KOPT-K1 (cell line): ENCODE data around the gene IFIT3.

Source experiments
- H3K27ac ChIP-seq: fragments of 200-600 bp; sonication (generic); 2 replicates; pipeline ENCODE4 v1.5.1; 2016; ENCODE audit warnings: antibody characterized with exemption, mild to moderate bottlenecking, low read depth, low read length; ENCODE audit not compliant: poor library complexity, severe bottlenecking
- H3K36me3 ChIP-seq: fragments of 200-600 bp; sonication (generic); 2 replicates; pipeline ENCODE4 v1.5.1; 2017; ENCODE audit warnings: antibody characterized with exemption, mild to moderate bottlenecking, low read length, moderate library complexity; ENCODE audit not compliant: insufficient read depth
- H3K9me3 ChIP-seq: fragments of 200-600 bp; sonication (generic); 2 replicates; pipeline ENCODE4 v1.5.1; 2017; ENCODE audit warnings: antibody characterized with exemption, low read length, mild to moderate bottlenecking; ENCODE audit not compliant: insufficient read depth, poor library complexity, severe bottlenecking

IFIT3 gene

GRCh38 chr10:89297791-89298190 lies 30.0 kb upstream of the IFIT3 start:
- no peaks in the 10 kb centered on the region for H3K36me3 ChIP-seq
- no peak overlapping the region for H3K27ac ChIP-seq
- no peaks in the 10 kb centered on the region for H3K9me3 ChIP-seq

GRCh38 chr10:89299031-89299430 lies 28.8 kb upstream of the IFIT3 start:
- H3K36me3 ChIP-seq = no peaks in the 10 kb centered on the region
- no peaks in the 10 kb centered on the region for H3K9me3 ChIP-seq
- H3K27ac ChIP-seq = no peak overlapping the region

DNA sequence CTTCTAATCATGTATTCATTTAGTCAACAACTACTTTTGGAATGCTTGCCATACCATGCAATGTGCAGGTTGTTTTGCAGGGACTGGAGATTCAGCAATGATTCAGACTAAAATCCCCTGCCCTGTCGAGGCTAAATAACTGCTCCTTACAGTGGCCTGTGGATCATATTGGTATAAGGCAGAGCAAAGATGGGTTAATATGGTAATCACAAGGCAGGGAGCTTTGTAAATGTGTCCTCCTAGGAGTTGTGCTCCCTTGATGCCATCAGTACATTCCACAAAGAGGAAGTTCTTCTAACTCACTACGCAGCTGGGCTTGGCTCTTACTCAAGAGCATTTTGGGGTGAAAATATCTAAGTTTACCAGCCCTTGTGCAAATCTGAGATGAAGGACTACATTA lies 26.6 kb upstream of the IFIT3 start:
- Histone ChIP-seq H3K27ac (peak overlapping the region; percentile 77), H3K9me3 (no peaks in the 10 kb centered on the region), H3K36me3 (peaks cover 3% of the 10 kb centered on the region; the same call in 1 of the 2 replicates)

- Histone ChIP-seq H3K36me3 (peaks cover 7% of the 10 kb centered on the region), H3K9me3 (no peaks in the 10 kb centered on the region), H3K27ac (peak within 1 kb of the TSS; percentile 77)
Observed at GRCh38 chr10:89301721-89302445, 25.9 kb upstream of the IFIT3 start, which contains the start of gene IFIT2. Gene IFIT2 (plus strand): TSS chr10:89302046. CDS start chr10:89302124, 78 bp downstream.

DNA sequence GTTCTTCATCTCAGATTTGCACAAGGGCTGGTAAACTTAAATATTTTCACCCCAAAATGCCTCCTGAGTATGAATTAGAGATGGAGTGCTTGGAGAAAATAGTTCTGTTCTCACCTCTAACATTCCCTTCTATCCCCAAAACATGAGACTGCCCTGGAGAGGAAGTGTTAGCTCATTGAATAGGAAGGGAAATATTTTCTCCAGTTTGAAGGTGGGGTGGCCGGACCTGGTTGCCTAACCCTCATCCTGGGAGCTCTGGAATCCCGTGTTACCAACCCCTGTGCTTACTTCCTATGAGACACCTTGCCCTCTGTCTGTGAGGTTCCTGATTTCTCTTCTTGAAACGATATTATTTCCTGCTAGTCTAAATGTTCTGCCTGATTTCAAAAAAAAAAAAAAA lies 25.2 kb upstream of the IFIT3 start:
- Histone ChIP-seq H3K36me3 (peaks cover 7% of the 10 kb centered on the region), H3K9me3 (no peaks in the 10 kb centered on the region), H3K27ac (peak overlapping the region; percentile 77)

DNA sequence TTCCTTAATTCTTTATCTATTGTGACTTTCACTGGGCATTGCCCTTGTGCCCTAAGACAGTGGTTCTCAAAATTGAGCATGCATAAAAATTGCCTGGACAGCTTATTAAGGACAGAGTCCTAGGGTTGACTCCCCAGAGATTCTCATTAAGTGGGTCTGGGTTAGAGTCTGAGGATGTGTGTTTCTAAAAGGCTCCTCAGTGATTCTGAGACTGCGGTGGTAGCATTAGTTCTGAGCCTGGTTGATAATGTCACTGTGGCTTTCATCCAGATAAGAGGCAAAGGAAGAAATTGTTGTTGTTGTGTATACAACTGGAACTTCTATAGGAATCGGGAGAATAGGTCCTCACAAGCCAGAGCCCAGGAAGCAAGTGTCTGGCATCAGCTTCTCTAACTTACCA lies 24.6 kb upstream of the IFIT3 start:
- no peaks in the 10 kb centered on the region for H3K9me3 ChIP-seq
- peaks cover 7% of the 10 kb centered on the region for H3K36me3 ChIP-seq
- no peak overlapping the region for H3K27ac ChIP-seq

- Histone ChIP-seq H3K9me3 (no peaks in the 10 kb centered on the region), H3K27ac (no peak overlapping the region), H3K36me3 (peaks cover 7% of the 10 kb centered on the region)
Observed at GRCh38 chr10:89304026-89304425, 23.8 kb upstream of the IFIT3 start.

- no peaks in the 10 kb centered on the region for H3K9me3 ChIP-seq
- no peak overlapping the region for H3K27ac ChIP-seq
- peaks cover 7% of the 10 kb centered on the region for H3K36me3 ChIP-seq
Observed at GRCh38 chr10:89304446-89304845, 23.4 kb upstream of the IFIT3 start.

GRCh38 chr10:89304925-89305324 lies 22.9 kb upstream of the IFIT3 start:
- Histone ChIP-seq H3K27ac (no peak overlapping the region), H3K9me3 (no peaks in the 10 kb centered on the region), H3K36me3 (peaks cover 7% of the 10 kb centered on the region)

GRCh38 chr10:89305766-89306433 lies 21.9 kb upstream of the IFIT3 start:
- Histone ChIP-seq H3K27ac (no peak overlapping the region), H3K36me3 (peaks cover 7% of the 10 kb centered on the region)

GRCh38 chr10:89306434-89307268 lies 21.1 kb upstream of the IFIT3 start:
- H3K27ac ChIP-seq = no peak overlapping the region
- peaks cover 7% of the 10 kb centered on the region for H3K36me3 ChIP-seq
- no peaks in the 10 kb centered on the region for H3K9me3 ChIP-seq

More at GRCh38 chr10:89305766-89306433, 21.9 kb upstream of the IFIT3 start:
- no peaks in the 10 kb centered on the region for H3K9me3 ChIP-seq

DNA sequence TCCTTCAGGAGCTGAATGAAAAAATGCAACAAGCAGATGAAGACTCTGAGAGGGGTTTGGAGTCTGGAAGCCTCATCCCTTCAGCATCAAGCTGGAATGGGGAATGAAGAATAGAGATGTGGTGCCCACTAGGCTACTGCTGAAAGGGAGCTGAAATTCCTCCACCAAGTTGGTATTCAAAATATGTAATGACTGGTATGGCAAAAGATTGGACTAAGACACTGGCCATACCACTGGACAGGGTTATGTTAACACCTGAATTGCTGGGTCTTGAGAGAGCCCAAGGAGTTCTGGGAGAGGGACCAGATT lies 20.6 kb upstream of the IFIT3 start:
- H3K9me3 ChIP-seq = no peaks in the 10 kb centered on the region
- peaks cover 7% of the 10 kb centered on the region for H3K36me3 ChIP-seq
- H3K27ac ChIP-seq = no peak overlapping the region

DNA sequence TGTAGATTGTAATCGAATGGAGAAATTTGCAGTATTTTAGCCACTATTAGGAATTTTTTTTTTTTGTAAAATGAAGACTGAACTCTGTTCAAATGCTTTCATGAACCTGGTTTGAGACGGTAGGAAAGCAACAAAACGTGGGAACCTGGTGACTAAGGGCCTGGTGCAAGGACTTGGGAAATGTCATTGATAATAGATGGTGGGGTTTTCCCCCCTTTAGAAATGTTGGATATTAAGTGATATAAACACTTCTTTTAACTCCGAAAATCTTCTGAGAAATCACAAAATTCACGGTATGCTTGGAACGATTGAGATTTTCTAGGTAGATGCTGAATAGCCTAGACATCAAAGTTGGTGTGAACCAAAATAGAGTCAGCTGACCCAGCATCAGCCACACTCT lies 19.5 kb upstream of the IFIT3 start:
- no peaks in the 10 kb centered on the region for H3K9me3 ChIP-seq
- H3K27ac ChIP-seq = no peak overlapping the region
- peaks cover 7% of the 10 kb centered on the region for H3K36me3 ChIP-seq

GRCh38 chr10:89308736-89309135 lies 19.1 kb upstream of the IFIT3 start:
- Histone ChIP-seq H3K27ac (no peak overlapping the region), H3K9me3 (no peaks in the 10 kb centered on the region), H3K36me3 (peaks cover 7% of the 10 kb centered on the region)
